Measurements from ENCODE around the gene OPCML. TPM values are rescaled to one million over a fixed set of nuclear protein-coding genes. Genes with fewer than 3 reads are reported as not detected.

The OPCML gene
- polyA plus RNA-seq, 1 donor from 2014 or later, result 11.6 TPM

DNA sequence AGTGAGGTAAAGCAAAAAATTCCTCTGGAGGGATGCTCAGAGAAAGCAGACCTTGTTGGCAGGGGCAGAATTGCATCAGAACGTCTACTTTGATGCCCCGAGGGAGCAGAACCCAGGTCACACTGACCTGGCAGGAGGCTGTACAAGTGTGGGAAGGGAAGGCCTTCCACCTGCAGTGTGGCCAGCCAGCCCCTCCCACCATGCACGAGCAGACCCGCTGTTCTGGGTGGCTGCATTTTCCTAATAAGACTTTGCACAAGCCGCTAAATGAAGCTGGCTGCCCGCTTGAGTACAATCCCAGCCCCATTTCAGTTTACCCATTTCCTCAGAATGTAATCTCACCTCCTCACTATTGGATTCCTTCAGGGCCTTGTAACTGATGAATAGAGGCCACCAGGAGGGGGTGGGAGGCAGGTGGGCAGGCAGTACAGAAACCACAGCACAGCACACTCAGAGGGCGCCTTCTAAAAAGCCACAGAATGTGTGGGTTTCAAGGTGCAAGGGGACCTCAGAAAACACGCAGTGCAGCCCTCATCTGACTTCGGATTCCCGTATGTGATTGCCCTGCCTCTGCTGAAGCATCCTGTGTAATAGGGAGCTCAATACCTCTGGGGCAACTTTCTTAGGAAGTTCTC, 316.6 kb downstream of the OPCML start:
- no peaks in the 10 kb centered on the region for H3K79me2 ChIP-seq (replicated peaks; ENCODE audit: insufficient read depth, low read length)
- no peaks in the 10 kb centered on the region for H3K9me2 ChIP-seq (ENCODE audit: insufficient read depth, low read length)
- no peak overlapping the region for H3K27ac ChIP-seq (ENCODE audit: low read length)
- no peak overlapping the region for H3K4me3 ChIP-seq (ENCODE audit: low read length)
- TF ChIP-seq EZH2 (IDR thresholded peaks at IDR 0.05; ENCODE audit: borderline replicate concordance, insufficient read depth, low read length, poor library complexity, severe bottlenecking), result no peak
- no peak overlapping the region for H2AFZ ChIP-seq (ENCODE audit: low read depth, low read length)
- H3F3A ChIP-seq (ENCODE audit: insufficient read depth, low read length, poor library complexity, severe bottlenecking), result no peaks in the 10 kb centered on the region
- no peak overlapping the region for H3K4me2 ChIP-seq (ENCODE audit: low read length)
- no peaks in the 10 kb centered on the region for H3K27me3 ChIP-seq (ENCODE audit: insufficient read depth, low read depth, low read length)
- H3K36me3 ChIP-seq (ENCODE audit: insufficient read depth, low read length), result no peaks in the 10 kb centered on the region
- H3K9me3 ChIP-seq (ENCODE audit: low read length), result no peaks in the 10 kb centered on the region
- no peak overlapping the region for H3K9ac ChIP-seq (ENCODE audit: low read length)
- no peaks in the 10 kb centered on the region for H4K20me1 ChIP-seq (ENCODE audit: insufficient read depth)

GRCh38 chr11:133214646-133215045, 317.7 kb downstream of the OPCML start:
- H3K79me2 ChIP-seq (replicated peaks; ENCODE audit: insufficient read depth, low read length), result no peaks in the 10 kb centered on the region
- no peak overlapping the region for H3K4me2 ChIP-seq (ENCODE audit: low read length)
- H3K9me2 ChIP-seq (ENCODE audit: insufficient read depth, low read length), result no peaks in the 10 kb centered on the region
- H3K27me3 ChIP-seq (ENCODE audit: insufficient read depth, low read depth, low read length), result no peaks in the 10 kb centered on the region
- H3K9me3 ChIP-seq (ENCODE audit: low read length), result no peaks in the 10 kb centered on the region
- H3K27ac ChIP-seq (ENCODE audit: low read length), result no peak overlapping the region
- TF ChIP-seq EP300 (conservative IDR thresholded peaks at IDR 0.05; ENCODE audit: poor library complexity, severe bottlenecking), result no peak
- TF ChIP-seq RAD21 (conservative IDR thresholded peaks at IDR 0.05), result no peak
- H3K36me3 ChIP-seq (ENCODE audit: insufficient read depth, low read length), result no peaks in the 10 kb centered on the region
- H3K9ac ChIP-seq (ENCODE audit: low read length), result no peak overlapping the region
- H2AFZ ChIP-seq (ENCODE audit: low read depth, low read length), result no peak overlapping the region
- H3K4me3 ChIP-seq (ENCODE audit: low read length), result no peak overlapping the region
- no peaks in the 10 kb centered on the region for H4K20me1 ChIP-seq (ENCODE audit: insufficient read depth)
- no peaks in the 10 kb centered on the region for H3F3A ChIP-seq (ENCODE audit: insufficient read depth, low read length, poor library complexity, severe bottlenecking)

DNA sequence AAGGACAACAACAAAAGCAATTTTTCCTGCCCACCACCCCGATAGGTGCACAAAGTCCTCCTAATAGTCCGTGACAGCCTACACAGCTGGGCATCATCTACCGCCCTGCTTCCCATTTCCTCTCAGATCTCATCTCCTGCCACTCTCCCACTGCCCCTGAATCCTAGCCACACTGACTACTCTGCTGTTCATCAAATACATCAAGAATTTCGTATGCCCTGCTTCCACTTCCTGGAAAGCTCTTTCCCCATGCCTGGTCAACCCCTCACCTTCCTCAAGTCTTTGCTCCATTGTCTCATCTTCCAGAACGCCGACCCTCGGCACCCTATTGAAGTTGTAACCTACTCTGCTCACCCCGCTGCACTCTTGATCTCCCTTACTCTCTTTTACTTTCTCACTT, 320.1 kb downstream of the OPCML start:
- H2AFZ ChIP-seq (ENCODE audit: low read depth, low read length), result no peak overlapping the region
- TF ChIP-seq CTCF (IDR thresholded peaks at IDR 0.05; ENCODE audit: poor library complexity, severe bottlenecking) (no peak), REST (IDR thresholded peaks at IDR 0.05; ENCODE audit: borderline replicate concordance) (no peak), EZH2 (IDR thresholded peaks at IDR 0.05; ENCODE audit: borderline replicate concordance, insufficient read depth, low read length, poor library complexity, severe bottlenecking) (no peak), POLR2AphosphoS5 (IDR thresholded peaks at IDR 0.05) (no peak), TAF1 (IDR thresholded peaks at IDR 0.05; ENCODE audit: low read depth) (no peak), MXI1 (conservative IDR thresholded peaks at IDR 0.05; ENCODE audit: poor library complexity, severe bottlenecking) (no peak), EP300 (conservative IDR thresholded peaks at IDR 0.05; ENCODE audit: poor library complexity, severe bottlenecking) (no peak), SMC3 (conservative IDR thresholded peaks at IDR 0.05; ENCODE audit: poor library complexity) (no peak), RAD21 (conservative IDR thresholded peaks at IDR 0.05) (no peak)
- H3F3A ChIP-seq (ENCODE audit: insufficient read depth, low read length, poor library complexity, severe bottlenecking), result no peaks in the 10 kb centered on the region
- no peaks in the 10 kb centered on the region for H3K9me3 ChIP-seq (ENCODE audit: low read length)
- no peak overlapping the region for H3K9ac ChIP-seq (ENCODE audit: low read length)
- H3K4me2 ChIP-seq (ENCODE audit: low read length), result no peak overlapping the region
- H3K27me3 ChIP-seq (ENCODE audit: insufficient read depth, low read depth, low read length), result no peaks in the 10 kb centered on the region
- no peaks in the 10 kb centered on the region for H3K9me2 ChIP-seq (ENCODE audit: insufficient read depth, low read length)
- no peak overlapping the region for H3K27ac ChIP-seq (ENCODE audit: low read length)
- no peak overlapping the region for H3K4me3 ChIP-seq (ENCODE audit: low read length)
- no peaks in the 10 kb centered on the region for H3K36me3 ChIP-seq (ENCODE audit: insufficient read depth, low read length)
- no peaks in the 10 kb centered on the region for H3K79me2 ChIP-seq (replicated peaks; ENCODE audit: insufficient read depth, low read length)
- H4K20me1 ChIP-seq (ENCODE audit: insufficient read depth), result no peaks in the 10 kb centered on the region
